HEK293T (cell line): ENCODE data around the gene WNT3A.

ENCODE experiments used
- CTCF ChIA-PET: fragments of 350-600 bp; formaldehyde crosslinking; extraction: SDS; loops from one replicate; lab custom pipeline; 2021; ENCODE audit warnings: antibody characterized with exemption, inconsistent platforms; lab: Yijun Ruan, JAX
- POLR2A ChIA-PET: fragments of 350-600 bp; formaldehyde crosslinking; extraction: SDS; loops from one replicate; lab custom pipeline; 2020; ENCODE audit warnings: antibody characterized with exemption, inconsistent platforms; lab: Yijun Ruan, JAX
- DNase-seq: peaks from one replicate; pipeline ENCODE4 v3.0.0; 2012; ENCODE audit warnings: mixed read lengths; ENCODE audit errors: extremely low spot score
- ARNT ChIP-seq: fragments of 450-650 bp; IDR thresholded peaks from 2 replicates; pipeline ENCODE4 v1.6.1; 2017; ENCODE audit warnings: mild to moderate bottlenecking
- BHLHE40 ChIP-seq: fragments of 450-650 bp; IDR thresholded peaks from 2 replicates; pipeline ENCODE4 v1.6.1; 2016; ENCODE audit warnings: mild to moderate bottlenecking, moderate library complexity, borderline replicate concordance
- CTBP1 ChIP-seq: fragments of 450-650 bp; IDR thresholded peaks from 2 replicates; pipeline ENCODE4 v1.6.1; 2016; ENCODE audit warnings: borderline replicate concordance
- ELF4 ChIP-seq: fragments of 450-650 bp; IDR thresholded peaks from 2 replicates; pipeline ENCODE4 v1.6.1; 2017; ENCODE audit warnings: antibody characterized with exemption
- FOXA1 ChIP-seq: fragments of 450-650 bp; IDR thresholded peaks from 2 replicates; pipeline ENCODE4 v1.6.1; 2016; ENCODE audit warnings: mild to moderate bottlenecking
- FOXK2 ChIP-seq: fragments of 450-650 bp; IDR thresholded peaks from 2 replicates; pipeline ENCODE4 v1.6.1; 2016; ENCODE audit warnings: mild to moderate bottlenecking
- FOXM1 ChIP-seq: fragments of 450-650 bp; IDR thresholded peaks from 2 replicates; pipeline ENCODE4 v1.6.1; 2017; ENCODE audit warnings: mild to moderate bottlenecking, borderline replicate concordance
- HDGF ChIP-seq: fragments of 450-650 bp; IDR thresholded peaks from 2 replicates; pipeline ENCODE4 v1.6.1; 2017; ENCODE audit warnings: antibody characterized with exemption, borderline replicate concordance
- L3MBTL2 ChIP-seq: fragments of 450-650 bp; conservative IDR thresholded peaks from 2 replicates; pipeline ENCODE4 v1.6.1; 2016; ENCODE audit warnings: mild to moderate bottlenecking
- LEF1 ChIP-seq: fragments of 450-650 bp; IDR thresholded peaks from 2 replicates; pipeline ENCODE4 v1.6.1; 2017; ENCODE audit warnings: mild to moderate bottlenecking, borderline replicate concordance
- NFRKB ChIP-seq: fragments of 450-650 bp; IDR thresholded peaks from 2 replicates; pipeline ENCODE4 v1.6.1; 2016; ENCODE audit warnings: mild to moderate bottlenecking, moderate library complexity
- SP1 ChIP-seq: fragments of 450-650 bp; IDR thresholded peaks from 2 replicates; pipeline ENCODE4 v1.6.1; 2017
- SUZ12 ChIP-seq: fragments of 450-650 bp; IDR thresholded peaks from 2 replicates; pipeline ENCODE4 v1.6.1; 2016; ENCODE audit warnings: mild to moderate bottlenecking
- TARDBP ChIP-seq: fragments of 450-650 bp; IDR thresholded peaks from 2 replicates; pipeline ENCODE4 v1.6.1; 2016
- ZNF384 ChIP-seq: fragments of 450-650 bp; IDR thresholded peaks from 2 replicates; pipeline ENCODE4 v1.6.1; 2016
- TF ChIP-seq, protein P1 (sequence below): fragments of 450-650 bp; IDR thresholded peaks from 2 replicates; pipeline ENCODE4 v1.6.1; 2016

The WNT3A gene

DNA sequence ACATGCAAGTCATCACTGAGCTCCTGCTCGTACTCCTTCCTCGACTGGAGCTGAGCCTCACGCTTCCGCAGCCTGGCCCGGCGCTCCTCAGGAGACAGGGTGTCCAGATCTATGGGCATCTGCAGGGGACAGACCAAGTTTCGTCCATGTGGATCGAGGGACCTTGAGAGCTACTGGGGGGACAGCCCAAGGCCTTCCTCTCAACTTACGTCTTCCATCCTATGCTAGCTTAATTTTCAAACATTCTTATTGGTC lies 99.9 kb downstream of the WNT3A start:
- ChIA-PET CTCF (interaction anchor here (0.5 to 1.1 kb wide), 2 partner anchors 24 to 275 kb away, joined by 3 read pairs; no protein-coding TSS in a partner anchor), POLR2A (interaction anchor here (1.2 to 2.1 kb wide), 2 partner anchors 24 to 58 kb away, joined by 3 to 7 read pairs; partner anchors contain the start of genes ARF1 and IBA57)
- no peak for TF ChIP-seq NFRKB
- no peak for TF ChIP-seq HDGF
- TF ChIP-seq FOXK2, result no peak
- DNase-seq, result no peak

DNA sequence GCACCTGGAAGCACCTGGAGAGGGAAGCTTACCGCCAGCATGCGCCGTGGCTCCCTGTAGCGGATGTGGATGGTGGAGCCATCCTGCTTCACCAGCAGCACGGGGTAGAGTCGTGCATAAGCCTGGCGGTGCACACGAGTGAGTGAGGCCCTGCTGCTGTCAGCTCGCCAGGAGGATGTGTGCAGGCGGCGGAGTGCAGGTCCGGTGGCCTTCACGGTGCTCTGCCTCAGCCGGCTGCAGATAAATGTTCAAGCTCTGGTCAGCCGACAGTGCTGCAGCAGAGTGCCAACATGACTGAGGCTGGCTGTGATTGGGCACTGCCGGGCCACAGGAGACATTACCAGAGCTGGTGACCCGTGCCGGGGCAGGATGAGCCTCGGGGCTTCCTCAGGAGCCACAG lies 100.8 kb downstream of the WNT3A start:
- ChIA-PET CTCF (no interaction called here), POLR2A (interaction anchor here (1.1 kb wide), 1 partner anchor 10 kb away, joined by 3 read pairs; no protein-coding TSS in a partner anchor)
- TF ChIP-seq, protein P1, sequence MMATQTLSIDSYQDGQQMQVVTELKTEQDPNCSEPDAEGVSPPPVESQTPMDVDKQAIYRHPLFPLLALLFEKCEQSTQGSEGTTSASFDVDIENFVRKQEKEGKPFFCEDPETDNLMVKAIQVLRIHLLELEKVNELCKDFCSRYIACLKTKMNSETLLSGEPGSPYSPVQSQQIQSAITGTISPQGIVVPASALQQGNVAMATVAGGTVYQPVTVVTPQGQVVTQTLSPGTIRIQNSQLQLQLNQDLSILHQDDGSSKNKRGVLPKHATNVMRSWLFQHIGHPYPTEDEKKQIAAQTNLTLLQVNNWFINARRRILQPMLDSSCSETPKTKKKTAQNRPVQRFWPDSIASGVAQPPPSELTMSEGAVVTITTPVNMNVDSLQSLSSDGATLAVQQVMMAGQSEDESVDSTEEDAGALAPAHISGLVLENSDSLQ, result no peak
- TF ChIP-seq SP1, result no peak
- no peak for TF ChIP-seq HDGF
- no peak for TF ChIP-seq ZNF384
- no peak for TF ChIP-seq FOXK2
- TF ChIP-seq SUZ12, result no peak
- TF ChIP-seq NFRKB, result no peak
- TF ChIP-seq BHLHE40, result no peak
- TF ChIP-seq L3MBTL2, result no peak
- no peak for TF ChIP-seq FOXM1
- TF ChIP-seq ARNT, result no peak
- TF ChIP-seq FOXA1, result no peak
- no peak for TF ChIP-seq LEF1
- no peak for TF ChIP-seq TARDBP
- no peak for DNase-seq

DNA sequence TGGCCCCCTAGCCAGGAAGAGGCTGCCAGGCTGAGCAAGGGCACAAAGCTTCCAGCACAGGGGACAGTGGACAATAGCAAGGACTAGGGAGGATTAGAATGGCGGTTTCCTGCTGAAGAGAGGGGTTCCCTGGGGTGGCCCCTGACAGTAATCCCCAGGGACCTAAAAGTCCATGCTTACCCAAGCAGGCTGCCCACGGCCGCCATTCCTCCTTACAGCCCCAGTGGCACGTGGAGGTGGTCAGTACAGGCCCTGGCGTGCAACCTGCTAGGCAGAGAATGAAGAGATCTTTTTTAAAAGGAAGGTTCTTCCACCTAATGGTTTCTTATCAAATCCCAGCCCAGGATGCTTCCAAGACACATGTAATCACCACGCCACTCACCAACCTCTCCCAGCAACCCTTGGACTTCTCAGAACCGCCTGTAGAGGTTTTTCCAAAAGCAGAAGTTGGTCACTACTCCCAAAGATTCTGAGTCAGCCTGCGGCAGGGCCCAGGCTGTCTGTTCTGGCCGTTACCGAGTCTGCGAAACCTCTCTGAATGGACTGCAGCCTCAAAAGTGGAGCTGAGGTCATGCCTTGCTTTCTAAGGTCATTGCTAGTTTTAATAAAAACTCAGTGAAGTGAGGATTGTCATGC lies 101.4 kb downstream of the WNT3A start:
- ChIA-PET CTCF (no interaction called here), POLR2A (interaction anchor here (1.1 kb wide), 1 partner anchor 11 kb away, joined by 3 read pairs; no protein-coding TSS in a partner anchor)
- DNase-seq, result no peak

DNA sequence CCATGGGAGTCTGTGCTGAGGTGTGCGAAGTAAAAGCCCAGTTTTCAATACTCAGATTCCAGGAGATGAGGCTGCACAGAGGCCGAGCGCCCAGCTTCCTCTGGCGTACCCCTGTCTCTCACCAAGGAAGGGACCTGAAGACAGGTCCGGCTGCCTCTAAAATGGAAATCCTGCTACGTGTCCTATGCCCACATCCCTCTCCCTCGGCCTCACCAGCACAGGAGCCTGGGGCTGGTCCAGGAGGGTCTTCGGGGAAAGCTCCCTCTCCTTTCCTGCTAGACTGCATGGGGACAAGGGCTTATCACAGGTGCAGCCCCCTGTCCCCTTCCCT lies 101.9 kb downstream of the WNT3A start:
- ChIA-PET POLR2A (no interaction called here), CTCF (no interaction called here)
- TF ChIP-seq HDGF (no peak), NFRKB (no peak), SP1 (no peak), FOXA1 (no peak), L3MBTL2 (no peak), ZNF384 (no peak)
- no peak for DNase-seq

More for the DNA sequence above, 101.4 kb downstream of the WNT3A start:
- no peak for TF ChIP-seq HDGF
- TF ChIP-seq FOXK2, result no peak
- no peak for TF ChIP-seq ZNF384
- TF ChIP-seq FOXA1, result no peak
- TF ChIP-seq CTBP1, result no peak
- TF ChIP-seq LEF1, result no peak
- TF ChIP-seq, protein P1, result no peak
- TF ChIP-seq L3MBTL2, result no peak
- TF ChIP-seq SUZ12, result no peak
- TF ChIP-seq ELF4, result no peak
- TF ChIP-seq FOXM1, result no peak
- no peak for TF ChIP-seq ARNT
- no peak for TF ChIP-seq NFRKB
- no peak for TF ChIP-seq BHLHE40

DNA sequence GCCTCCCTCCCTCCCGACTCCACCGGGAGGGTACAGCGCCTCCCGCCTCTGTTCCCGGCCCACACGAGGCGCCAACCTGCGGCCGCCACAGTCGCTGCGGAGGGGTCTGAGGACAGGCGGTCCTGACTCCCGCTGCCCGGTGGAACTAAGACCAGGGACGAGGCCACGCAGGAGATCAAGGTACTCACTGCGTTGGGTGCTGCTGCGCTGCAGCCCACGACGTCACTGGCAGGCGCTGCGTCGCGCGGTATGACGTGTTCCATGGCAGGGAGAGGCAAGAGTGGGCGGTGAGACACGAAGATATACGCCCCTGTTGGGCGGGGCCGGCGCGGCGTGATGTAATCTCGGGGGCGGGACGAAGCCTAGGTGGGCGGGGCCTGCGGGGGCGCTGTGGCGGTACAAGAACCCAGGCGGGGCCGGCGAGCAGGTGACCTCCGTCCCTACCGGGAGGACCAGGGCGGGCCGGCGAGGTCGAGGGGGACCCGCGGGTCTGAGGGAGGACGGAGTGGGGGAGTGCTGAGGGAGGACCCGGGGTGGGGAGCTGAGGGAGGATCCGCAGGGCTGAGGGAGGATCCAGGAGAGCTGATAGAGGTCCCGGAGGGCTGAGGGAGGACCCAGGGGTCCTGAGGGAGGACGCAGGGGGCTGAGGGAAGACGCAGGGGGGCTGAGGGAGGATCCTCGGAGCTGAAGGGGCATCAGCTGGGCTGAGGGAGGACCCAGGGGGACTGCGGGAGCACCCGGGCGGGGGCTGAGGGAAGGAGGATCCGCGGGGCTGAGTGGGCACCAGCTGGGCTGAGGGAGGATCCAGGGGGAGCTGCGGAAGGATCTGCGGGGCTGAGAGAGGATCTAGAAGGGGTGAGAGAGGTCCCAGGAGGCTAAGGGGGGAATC lies 102.5 kb downstream of the WNT3A start, which contains the start of gene MRPL55:
MRPL55 (minus strand) TSS at position 227 of the 889 bp plus-strand sequence. CDS start 1,039 bp downstream, outside the sequence.
- TF ChIP-seq L3MBTL2 (peak; percentile 34; the same call in 1 of the 2 replicates), HDGF (peak; percentile 97; the same call in 1 of the 2 replicates), TARDBP (no peak)
- ChIA-PET POLR2A (interaction anchor here (0.6 to 1.2 kb wide), 7 partner anchors 9 to 57 kb away, joined by 3 read pairs; partner anchors contain the start of genes ARF1 and IBA57), CTCF (interaction anchor here (0.6 to 2.0 kb wide), 4 partner anchors 22 to 242 kb away, joined by 3 to 7 read pairs (median 4); no protein-coding TSS in a partner anchor)
- peak; percentile 100 for DNase-seq

DNA sequence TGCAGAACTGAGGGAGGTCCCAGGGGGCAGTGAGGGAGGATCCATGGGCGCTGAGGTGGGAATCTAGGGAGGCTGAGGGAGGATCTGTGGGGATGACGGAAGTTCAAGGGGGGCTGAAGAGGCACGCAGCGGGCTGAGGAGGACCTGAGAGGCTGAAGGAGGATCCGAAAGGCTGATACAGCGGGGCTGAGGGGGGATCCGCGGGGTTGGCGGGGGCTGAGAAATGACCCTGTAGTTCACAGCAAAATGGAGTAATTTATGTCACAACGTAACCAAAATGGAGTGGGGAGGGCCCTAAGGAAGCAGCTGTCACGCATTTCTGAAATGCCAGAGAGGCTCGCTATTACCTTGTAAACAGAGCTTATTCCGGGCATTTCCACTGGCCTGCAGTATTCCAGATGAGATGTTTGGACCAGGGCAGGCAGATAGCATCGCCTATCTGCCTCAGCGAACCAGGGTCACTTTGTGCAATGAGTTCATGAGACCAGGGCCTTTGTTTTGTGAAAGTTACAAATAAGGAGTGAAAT lies 103.2 kb downstream of the WNT3A start:
- CTCF ChIA-PET, result interaction anchor here (0.6 to 2.0 kb wide), 4 partner anchors 21 to 242 kb away, joined by 3 to 7 read pairs (median 4); no protein-coding TSS in a partner anchor
- TF ChIP-seq ARNT (no peak), FOXM1 (no peak), SP1 (no peak), LEF1 (no peak), NFRKB (no peak), TARDBP (no peak), HDGF (no peak), ELF4 (no peak), BHLHE40 (no peak), L3MBTL2 (no peak)
- TF ChIP-seq, protein P1, result no peak
- no peak for DNase-seq
- POLR2A ChIA-PET, result interaction anchor here (0.6 to 1.2 kb wide), 8 partner anchors 8 to 57 kb away, joined by 3 read pairs; partner anchors contain the start of genes ARF1 and IBA57
